Activated naive CD4-positive, alpha-beta T cell treated with anti-CD3 and anti-CD28 coated beads, Interleukin-2, amount 50 U/mL, for 72 hours (primary cell): ENCODE data around the gene SBNO2. TPM values are rescaled to one million over a fixed set of nuclear protein-coding genes. Genes with fewer than 3 reads are reported as not detected.

Experiments
- ATAC-seq, 2 donors: fragments of 150-1000 bp; cut with Tn5 transposase; 2 replicates each; pipeline ENCODE4 v1.10.0; 2021; ENCODE audit warnings: mild to moderate bottlenecking in 2 of 2, moderate library complexity in 2 of 2
- DNase-seq, 2 donors: peaks; one replicate each; pipeline ENCODE4 v3.0.0; 2021 to 2022; ENCODE audit warnings: low spot score in 2 of 2
- H3K27ac Mint-ChIP-seq, 2 donors: one replicate each; pipeline ENCODE4 v1.8.0; 2022; ENCODE audit warnings: mild to moderate bottlenecking in 2 of 2, mixed read lengths in 2 of 2
- H3K36me3 Mint-ChIP-seq, 2 donors: one replicate each; pipeline ENCODE4 v1.8.0; 2022; ENCODE audit warnings: mixed read lengths in 2 of 2
- H3K9me3 Mint-ChIP-seq, 2 donors: one replicate each; pipeline ENCODE4 v1.8.0; 2022; ENCODE audit warnings: mixed read lengths in 2 of 2
- total RNA-seq, 2 donors: library from RNA; stranded (reverse); gene quantifications; one replicate each; pipeline ENCODE4 v1.2.3, GENCODE V29; 2022

Gene SBNO2
- total RNA-seq, 2 donors from 2014 or later: 113 to 144 TPM

GRCh38 chr19:1172353-1173158, 1.5 kb downstream of the SBNO2 start:
- Mint-ChIP-seq H3K27ac (peak overlapping the region; percentile 90 to 98), H3K9me3 (no peaks in the 10 kb centered on the region), H3K36me3 (peaks cover 0 to 15% of the 10 kb centered on the region in 2 donors)
- no peak for ATAC-seq
- no peak for DNase-seq

- Mint-ChIP-seq H3K36me3 (peaks cover 0 to 15% of the 10 kb centered on the region in 2 donors), H3K9me3 (no peaks in the 10 kb centered on the region), H3K27ac (peak overlapping the region in 1 of 2 donors; percentile 72)
- no peak for ATAC-seq
- DNase-seq: no peak
Measured at GRCh38 chr19:1171755-1172352, 2.2 kb downstream of the SBNO2 start.

GRCh38 chr19:1170938-1171754, 2.9 kb downstream of the SBNO2 start:
- Mint-ChIP-seq H3K27ac (peak overlapping the region in 1 of 2 donors; percentile 2), H3K36me3 (peaks cover 0 to 15% of the 10 kb centered on the region in 2 donors), H3K9me3 (no peaks in the 10 kb centered on the region)
- DNase-seq (no peak), ATAC-seq (no peak)

- peak overlapping the region in 1 of 2 donors; percentile 82 for H3K27ac Mint-ChIP-seq
- no peaks in the 10 kb centered on the region for H3K9me3 Mint-ChIP-seq
- ATAC-seq (no peak), DNase-seq (no peak)
- peaks cover 0 to 15% of the 10 kb centered on the region in 2 donors for H3K36me3 Mint-ChIP-seq
Measured at GRCh38 chr19:1169921-1170885, 3.9 kb downstream of the SBNO2 start.

- H3K27ac Mint-ChIP-seq: no peak overlapping the region
- H3K9me3 Mint-ChIP-seq: no peaks in the 10 kb centered on the region
- no peak for DNase-seq
- no peak for ATAC-seq
- peaks cover 0 to 15% of the 10 kb centered on the region in 2 donors for H3K36me3 Mint-ChIP-seq
Measured at GRCh38 chr19:1169411-1169791, 4.7 kb downstream of the SBNO2 start.

- peaks cover 0 to 15% of the 10 kb centered on the region in 2 donors for H3K36me3 Mint-ChIP-seq
- DNase-seq (no peak), ATAC-seq (peak in 1 of 2 donors; percentile 18)
- H3K27ac Mint-ChIP-seq: no peak overlapping the region
- H3K9me3 Mint-ChIP-seq: no peaks in the 10 kb centered on the region
Measured at GRCh38 chr19:1168572-1169410, 5.3 kb downstream of the SBNO2 start.

GRCh38 chr19:1167687-1168571, 6.1 kb downstream of the SBNO2 start:
- ATAC-seq (no peak), DNase-seq (no peak)
- Mint-ChIP-seq H3K9me3 (no peaks in the 10 kb centered on the region), H3K36me3 (peaks cover 0 to 15% of the 10 kb centered on the region in 2 donors), H3K27ac (no peak overlapping the region)

GRCh38 chr19:1166872-1167573, 7.0 kb downstream of the SBNO2 start:
- DNase-seq (no peak), ATAC-seq (no peak)
- Mint-ChIP-seq H3K36me3 (peaks cover 0 to 10% of the 10 kb centered on the region in 2 donors), H3K9me3 (no peaks in the 10 kb centered on the region), H3K27ac (no peak overlapping the region)

- no peak for ATAC-seq
- Mint-ChIP-seq H3K27ac (no peak overlapping the region), H3K36me3 (no peaks in the 10 kb centered on the region), H3K9me3 (no peaks in the 10 kb centered on the region)
- no peak for DNase-seq
Measured at GRCh38 chr19:1164684-1165531, 9.2 kb downstream of the SBNO2 start.

- no peaks in the 10 kb centered on the region for H3K9me3 Mint-ChIP-seq
- H3K27ac Mint-ChIP-seq: no peak overlapping the region
- ATAC-seq (no peak), DNase-seq (no peak)
- H3K36me3 Mint-ChIP-seq: no peaks in the 10 kb centered on the region
Measured at GRCh38 chr19:1163934-1164683, 10.0 kb downstream of the SBNO2 start.

GRCh38 chr19:1163283-1163933, 10.7 kb downstream of the SBNO2 start:
- ATAC-seq: no peak

More at GRCh38 chr19:1163283-1163933, 10.7 kb downstream of the SBNO2 start:
- peak overlapping the region in 1 of 2 donors; percentile 60 for H3K27ac Mint-ChIP-seq
- H3K9me3 Mint-ChIP-seq: no peaks in the 10 kb centered on the region
- no peaks in the 10 kb centered on the region for H3K36me3 Mint-ChIP-seq
- no peak for DNase-seq
